DMS114 treated with DMSO at 0.1 percent for 48 hours (cell line): ENCODE results near the gene FOXC1.

Experiments
- DNase-seq: peaks from one replicate; lab custom pipeline; 2025; ENCODE audit not compliant: unreplicated experiment; lab: John Stamatoyannopoulos, UW

The FOXC1 gene

GRCh38 chr6:1622851-1623768 lies 13.4 kb downstream of the FOXC1 start:
- peak; percentile 57 for DNase-seq

GRCh38 chr6:1623769-1624057 lies 14.0 kb downstream of the FOXC1 start:
- DNase-seq = no peak

GRCh38 chr6:1624058-1624850 lies 14.5 kb downstream of the FOXC1 start:
- DNase-seq = peak; percentile 52

- DNase-seq = peak; percentile 47
These were observed 15.4 kb downstream of the FOXC1 start for GRCh38 chr6:1624851-1625781.

GRCh38 chr6:1625794-1626435 lies 16.2 kb downstream of the FOXC1 start:
- no peak for DNase-seq

- no peak for DNase-seq
These were observed 16.8 kb downstream of the FOXC1 start for GRCh38 chr6:1626481-1626880.

- no peak for DNase-seq
These were observed 18.3 kb downstream of the FOXC1 start for GRCh38 chr6:1627827-1628560.

- no peak for DNase-seq
These were observed 19.6 kb downstream of the FOXC1 start for GRCh38 chr6:1629316-1629715.

- DNase-seq = no peak
These were observed 20.6 kb downstream of the FOXC1 start for GRCh38 chr6:1630212-1630770.

GRCh38 chr6:1630771-1631217 lies 21.1 kb downstream of the FOXC1 start:
- DNase-seq = no peak

GRCh38 chr6:1631251-1631650 lies 21.5 kb downstream of the FOXC1 start:
- DNase-seq = no peak

GRCh38 chr6:1633366-1634021 lies 23.8 kb downstream of the FOXC1 start:
- DNase-seq = no peak

GRCh38 chr6:1634081-1634480 lies 24.4 kb downstream of the FOXC1 start:
- DNase-seq = no peak

GRCh38 chr6:1635305-1636010 lies 25.7 kb downstream of the FOXC1 start:
- DNase-seq = no peak

- no peak for DNase-seq
These were observed 26.6 kb downstream of the FOXC1 start for GRCh38 chr6:1636272-1636825.

- no peak for DNase-seq
These were observed 27.5 kb downstream of the FOXC1 start for GRCh38 chr6:1636971-1637871.

GRCh38 chr6:1639430-1639829 lies 29.7 kb downstream of the FOXC1 start:
- DNase-seq = no peak
